ENCODE data around the gene LARGE1. TPM values are rescaled to one million over a fixed set of nuclear protein-coding genes. Genes with fewer than 3 reads are reported as not detected.

Gene LARGE1
- total RNA-seq, 1 donor from 2014 or later, result 29.5 TPM

DNA sequence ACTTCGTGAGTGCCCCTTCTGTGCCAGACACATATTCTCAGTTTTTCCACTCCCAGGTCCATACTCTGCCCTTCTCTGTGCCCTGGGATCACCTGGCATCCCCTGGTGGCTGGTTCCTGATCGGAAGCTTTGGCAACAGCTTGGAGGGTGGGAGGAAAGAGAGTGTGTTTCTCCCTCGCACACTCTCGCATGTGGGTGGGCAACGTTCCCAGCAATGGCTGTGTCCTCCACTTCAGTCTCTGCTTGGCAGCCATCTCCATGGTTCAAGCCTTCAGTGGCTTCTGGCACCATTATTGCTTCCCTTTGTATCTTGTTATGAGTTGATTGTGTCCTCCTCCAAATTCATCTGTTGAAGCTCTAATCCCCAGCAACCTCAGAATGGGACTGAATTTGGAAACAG is 519.4 kb downstream of the LARGE1 start:
- intact Hi-C loops (cut with DNase I), result no loop called here
- TF ChIP-seq POLR2AphosphoS5 (IDR thresholded peaks at IDR 0.05; ENCODE audit: insufficient read depth in 1 of 2, low read depth in 1 of 2) (no peak), POLR2A (IDR thresholded peaks at IDR 0.05) (no peak), CTCF (IDR thresholded peaks at IDR 0.05) (no peak)

DNA sequence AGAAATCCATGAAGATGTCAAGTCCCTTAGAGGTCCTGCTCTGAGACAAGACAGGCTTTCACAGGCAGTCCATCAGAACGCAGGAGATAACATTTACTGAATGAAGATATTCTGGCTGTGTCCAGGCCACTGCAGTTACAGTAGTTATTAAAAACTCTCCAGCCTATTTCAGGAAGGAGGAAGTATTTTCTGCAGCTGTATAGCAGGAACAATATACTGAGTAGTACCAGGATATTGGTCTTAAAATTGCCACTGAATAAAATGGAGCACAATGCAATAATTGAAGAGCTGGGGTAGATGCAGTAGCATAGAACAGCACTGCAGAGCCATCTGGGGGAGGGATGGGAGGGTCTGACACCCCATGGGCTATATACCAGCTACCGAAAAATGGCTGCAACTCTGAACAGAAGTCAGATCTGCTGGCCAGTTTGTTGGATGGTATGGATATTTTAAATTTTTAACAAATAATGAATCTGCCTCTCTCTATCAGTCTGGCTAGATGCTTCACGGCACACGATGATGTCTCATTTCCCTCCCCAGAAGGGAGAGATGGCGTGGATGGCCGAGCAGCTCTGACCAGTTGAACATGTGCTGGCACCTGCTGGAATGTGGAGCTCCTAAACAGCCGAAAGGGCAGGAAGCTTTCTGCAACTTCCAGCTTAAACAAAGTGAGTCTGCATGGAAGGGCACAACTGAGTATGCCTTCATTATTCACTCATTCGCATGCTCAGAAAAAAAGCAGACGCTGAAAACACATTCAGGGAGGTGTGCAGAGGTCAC is 520.0 kb downstream of the LARGE1 start:
- no peak for DNase-seq (ENCODE audit: extremely low spot score in 2 of 2)
- H3K4me1 ChIP-seq, result no peaks in the 10 kb centered on the region
- no peaks in the 10 kb centered on the region for H3K27me3 ChIP-seq
- no peaks in the 10 kb centered on the region for H3K36me3 ChIP-seq
- no peaks in the 10 kb centered on the region for H3K9me3 ChIP-seq
- H3K27ac ChIP-seq, result no peak overlapping the region
- TF ChIP-seq CTCF (IDR thresholded peaks at IDR 0.05), result no peak
- TF ChIP-seq POLR2A (IDR thresholded peaks at IDR 0.05), result no peak
- no peak for TF ChIP-seq POLR2AphosphoS5 (IDR thresholded peaks at IDR 0.05; ENCODE audit: insufficient read depth in 1 of 2, low read depth in 1 of 2)
- no peak overlapping the region for H3K4me3 ChIP-seq
- intact Hi-C loops (cut with DNase I), result no loop called here

More for the DNA sequence above, 519.4 kb downstream of the LARGE1 start:
- H3K36me3 ChIP-seq, result no peaks in the 10 kb centered on the region
- no peaks in the 10 kb centered on the region for H3K9me3 ChIP-seq
- no peak for DNase-seq (ENCODE audit: extremely low spot score in 2 of 2)
- no peaks in the 10 kb centered on the region for H3K27me3 ChIP-seq
- H3K4me3 ChIP-seq, result no peak overlapping the region
- H3K4me1 ChIP-seq, result no peaks in the 10 kb centered on the region
- H3K27ac ChIP-seq, result no peak overlapping the region

DNA sequence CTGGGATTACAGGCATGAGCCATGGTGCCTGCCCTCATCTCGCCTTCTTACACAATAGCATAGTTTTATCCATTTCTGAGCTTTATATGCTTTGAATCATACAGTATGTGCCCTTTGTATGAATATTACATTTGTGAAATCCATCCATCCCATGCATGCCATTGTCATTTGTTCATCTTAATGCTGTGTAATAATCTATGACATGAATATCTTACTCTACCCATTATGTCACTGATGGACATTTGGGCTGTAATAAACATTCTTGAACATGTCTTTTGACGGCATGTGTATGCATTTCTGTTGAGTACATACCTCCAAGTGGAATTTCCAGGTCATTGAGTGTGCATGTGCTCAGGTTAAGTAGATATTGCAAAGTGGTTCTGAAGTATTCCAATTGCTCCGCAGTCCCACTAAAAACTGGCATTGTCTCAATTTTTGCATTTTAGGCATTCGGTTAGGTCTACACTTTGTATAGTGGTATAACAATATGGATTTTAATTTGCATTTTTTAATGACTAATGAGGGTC is 522.8 kb downstream of the LARGE1 start:
- H3K4me1 ChIP-seq, result no peaks in the 10 kb centered on the region
- no peak overlapping the region for H3K4me3 ChIP-seq
- no peaks in the 10 kb centered on the region for H3K9me3 ChIP-seq
- no peaks in the 10 kb centered on the region for H3K36me3 ChIP-seq
- H3K27me3 ChIP-seq, result no peaks in the 10 kb centered on the region
- no peak overlapping the region for H3K27ac ChIP-seq
- DNase-seq (ENCODE audit: extremely low spot score in 2 of 2), result no peak
- TF ChIP-seq POLR2AphosphoS5 (IDR thresholded peaks at IDR 0.05; ENCODE audit: insufficient read depth in 1 of 2, low read depth in 1 of 2) (no peak), CTCF (IDR thresholded peaks at IDR 0.05) (no peak), POLR2A (IDR thresholded peaks at IDR 0.05) (no peak)
- intact Hi-C loops (cut with DNase I), result no loop called here

GRCh38 chr22:33393432-33393831 is 526.8 kb downstream of the LARGE1 start:
- intact Hi-C loops (cut with DNase I), result no loop called here
- no peaks in the 10 kb centered on the region for H3K9me3 ChIP-seq
- no peaks in the 10 kb centered on the region for H3K36me3 ChIP-seq
- no peaks in the 10 kb centered on the region for H3K27me3 ChIP-seq
- H3K4me3 ChIP-seq, result no peak overlapping the region
- no peak overlapping the region for H3K27ac ChIP-seq
- no peak for DNase-seq (ENCODE audit: extremely low spot score in 2 of 2)
- TF ChIP-seq POLR2A (IDR thresholded peaks at IDR 0.05) (no peak), CTCF (IDR thresholded peaks at IDR 0.05) (no peak), POLR2AphosphoS5 (IDR thresholded peaks at IDR 0.05; ENCODE audit: insufficient read depth in 1 of 2, low read depth in 1 of 2) (no peak)
- H3K4me1 ChIP-seq, result no peaks in the 10 kb centered on the region

- no peak for TF ChIP-seq POLR2A (IDR thresholded peaks at IDR 0.05)
- TF ChIP-seq CTCF (IDR thresholded peaks at IDR 0.05), result no peak
- no peak for TF ChIP-seq POLR2AphosphoS5 (IDR thresholded peaks at IDR 0.05; ENCODE audit: insufficient read depth in 1 of 2, low read depth in 1 of 2)
- H3K4me1 ChIP-seq, result no peaks in the 10 kb centered on the region
- H3K27ac ChIP-seq, result no peak overlapping the region
- H3K4me3 ChIP-seq, result no peak overlapping the region
- no peak for DNase-seq (ENCODE audit: extremely low spot score in 2 of 2)
- H3K36me3 ChIP-seq, result no peaks in the 10 kb centered on the region
- H3K9me3 ChIP-seq, result no peaks in the 10 kb centered on the region
- intact Hi-C loops (cut with DNase I), result no loop called here
- H3K27me3 ChIP-seq, result no peaks in the 10 kb centered on the region
Measured at GRCh38 chr22:33391298-33391697, 529.0 kb downstream of the LARGE1 start.
